Measurements from ENCODE around the gene TTC28.

DNA sequence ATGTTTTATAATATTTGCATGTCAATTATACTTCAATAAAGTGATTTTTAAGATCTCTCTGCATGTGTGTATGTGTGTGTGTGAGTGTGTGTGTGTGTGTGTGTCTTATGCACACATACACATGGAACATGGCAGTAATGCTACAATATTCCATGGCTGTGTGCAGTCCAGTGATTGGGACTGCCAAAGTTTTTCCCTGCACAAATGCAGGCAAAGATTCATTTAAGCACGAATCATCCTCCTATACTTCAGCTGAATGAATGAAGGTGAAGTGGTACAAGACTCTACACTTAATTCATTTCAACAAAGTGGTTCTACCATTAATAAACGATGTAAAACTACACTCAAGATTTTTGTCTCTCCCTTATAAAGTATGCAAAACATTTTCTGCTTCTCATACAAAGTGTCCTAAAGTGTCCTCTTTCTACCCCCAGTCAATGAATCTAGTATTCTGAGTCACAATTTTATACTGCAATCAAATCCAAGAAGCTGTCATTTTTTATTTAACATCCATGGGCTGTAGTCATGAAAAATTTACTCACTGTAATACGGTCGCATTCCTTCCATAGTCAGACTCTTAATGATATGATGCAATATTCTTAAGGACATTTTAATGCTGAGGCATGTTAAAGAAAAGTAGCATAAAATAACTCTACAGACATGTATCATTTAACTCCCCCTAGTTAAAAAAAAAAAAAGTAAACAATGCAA is 132.4 kb downstream of the TTC28 start:
- TF ChIP-seq, protein P1, sequence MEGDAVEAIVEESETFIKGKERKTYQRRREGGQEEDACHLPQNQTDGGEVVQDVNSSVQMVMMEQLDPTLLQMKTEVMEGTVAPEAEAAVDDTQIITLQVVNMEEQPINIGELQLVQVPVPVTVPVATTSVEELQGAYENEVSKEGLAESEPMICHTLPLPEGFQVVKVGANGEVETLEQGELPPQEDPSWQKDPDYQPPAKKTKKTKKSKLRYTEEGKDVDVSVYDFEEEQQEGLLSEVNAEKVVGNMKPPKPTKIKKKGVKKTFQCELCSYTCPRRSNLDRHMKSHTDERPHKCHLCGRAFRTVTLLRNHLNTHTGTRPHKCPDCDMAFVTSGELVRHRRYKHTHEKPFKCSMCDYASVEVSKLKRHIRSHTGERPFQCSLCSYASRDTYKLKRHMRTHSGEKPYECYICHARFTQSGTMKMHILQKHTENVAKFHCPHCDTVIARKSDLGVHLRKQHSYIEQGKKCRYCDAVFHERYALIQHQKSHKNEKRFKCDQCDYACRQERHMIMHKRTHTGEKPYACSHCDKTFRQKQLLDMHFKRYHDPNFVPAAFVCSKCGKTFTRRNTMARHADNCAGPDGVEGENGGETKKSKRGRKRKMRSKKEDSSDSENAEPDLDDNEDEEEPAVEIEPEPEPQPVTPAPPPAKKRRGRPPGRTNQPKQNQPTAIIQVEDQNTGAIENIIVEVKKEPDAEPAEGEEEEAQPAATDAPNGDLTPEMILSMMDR (IDR thresholded peaks at IDR 0.05; ENCODE audit: low read depth, low read length), result no peak
- TF ChIP-seq, protein P2, sequence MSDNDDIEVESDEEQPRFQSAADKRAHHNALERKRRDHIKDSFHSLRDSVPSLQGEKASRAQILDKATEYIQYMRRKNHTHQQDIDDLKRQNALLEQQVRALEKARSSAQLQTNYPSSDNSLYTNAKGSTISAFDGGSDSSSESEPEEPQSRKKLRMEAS (IDR thresholded peaks at IDR 0.05; ENCODE audit: low read depth, low read length), result no peak
- no peak for TF ChIP-seq POLR2A (IDR thresholded peaks at IDR 0.05; ENCODE audit: extremely low read depth, insufficient read length)

Data from NB4 (cell line).